Superior temporal gyrus (tissue), 1 donor: Measurements from ENCODE around the gene PAM.

Experiments
- DNase-seq: peaks from one replicate; pipeline ENCODE4 v3.0.0-alpha.2; 2016; ENCODE audit errors: extremely low spot score

The PAM gene

GRCh38 chr5:102933721-102934459 lies 178.8 kb downstream of the PAM start:
- DNase-seq, result no peak

DNA sequence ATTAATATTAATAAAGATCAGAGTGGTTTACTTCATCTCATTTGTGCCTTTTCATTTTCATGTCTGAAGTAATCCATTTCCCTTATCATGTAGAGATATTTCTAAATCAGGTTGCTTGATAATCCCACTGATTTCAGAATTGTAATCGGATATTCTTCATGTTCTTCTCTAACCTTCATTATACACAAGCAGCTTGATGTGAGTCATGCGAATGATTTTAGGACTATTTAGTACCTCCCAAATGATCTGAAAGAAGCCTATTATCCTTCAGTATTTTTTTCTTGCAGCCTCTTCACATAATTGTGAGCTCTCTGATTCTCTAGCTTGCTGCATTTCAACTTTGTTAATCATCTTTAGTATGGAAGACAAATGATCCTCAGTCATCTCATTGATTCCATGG lies 182.8 kb downstream of the PAM start:
- DNase-seq, result no peak

DNA sequence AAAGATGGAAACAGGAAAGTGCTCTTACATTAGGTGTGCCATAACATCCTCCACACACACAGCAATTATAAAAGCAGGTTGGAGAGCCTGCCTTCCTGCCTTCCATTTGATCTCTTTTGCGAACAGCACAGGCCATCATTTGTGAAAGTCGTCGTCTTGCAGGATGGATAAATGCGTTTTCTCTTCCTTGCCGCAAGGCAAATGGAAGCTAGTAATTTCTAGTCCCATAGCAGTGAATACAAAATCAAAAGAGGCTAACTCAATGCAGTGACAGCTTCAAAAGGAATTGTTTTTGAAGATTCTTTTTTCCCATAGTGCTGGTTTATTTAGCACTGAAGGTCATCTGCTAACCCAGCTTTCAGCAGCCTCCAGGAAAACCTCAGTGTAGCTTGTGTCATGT lies 186.0 kb downstream of the PAM start:
- no peak for DNase-seq

DNA sequence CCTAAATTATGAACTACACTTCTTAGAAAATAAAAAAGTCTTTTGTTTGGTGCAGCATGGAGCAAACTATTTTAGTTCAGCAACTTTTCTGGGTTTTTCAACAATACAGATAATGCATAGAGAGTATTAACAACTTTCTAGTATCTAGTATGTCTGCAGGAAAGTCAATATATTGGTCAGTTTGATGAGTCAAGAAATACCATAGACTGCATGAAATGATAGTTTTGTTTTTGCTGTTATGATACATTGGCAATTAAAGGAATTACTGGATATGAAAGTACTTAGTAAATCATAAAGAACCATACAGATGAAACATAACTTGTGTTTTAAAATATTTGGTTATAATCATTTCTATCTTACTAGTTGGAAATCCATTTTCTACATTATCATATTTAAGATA lies 191.3 kb downstream of the PAM start:
- DNase-seq, result no peak

DNA sequence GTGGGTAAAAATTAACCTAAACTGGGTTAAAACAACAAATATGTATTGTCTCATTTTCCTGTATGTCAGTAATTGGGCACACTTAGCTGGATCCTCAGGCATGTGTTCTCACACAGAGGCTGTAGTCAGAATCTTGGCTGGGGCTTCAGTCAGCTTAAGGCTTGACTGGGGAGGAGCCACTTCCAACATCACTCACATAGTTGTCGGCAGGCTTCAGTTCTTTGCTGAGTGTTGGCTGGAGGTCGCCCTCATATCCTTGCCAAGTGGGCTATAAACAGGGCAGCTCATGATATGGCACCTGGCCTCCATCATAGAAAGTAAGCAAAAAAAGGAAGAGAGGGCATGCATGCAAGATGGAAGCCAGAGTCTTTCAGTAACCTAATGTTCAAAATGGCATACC lies 191.9 kb downstream of the PAM start:
- DNase-seq, result no peak

- no peak for DNase-seq
Measured at GRCh38 chr5:102955488-102955887, 200.4 kb downstream of the PAM start.

DNA sequence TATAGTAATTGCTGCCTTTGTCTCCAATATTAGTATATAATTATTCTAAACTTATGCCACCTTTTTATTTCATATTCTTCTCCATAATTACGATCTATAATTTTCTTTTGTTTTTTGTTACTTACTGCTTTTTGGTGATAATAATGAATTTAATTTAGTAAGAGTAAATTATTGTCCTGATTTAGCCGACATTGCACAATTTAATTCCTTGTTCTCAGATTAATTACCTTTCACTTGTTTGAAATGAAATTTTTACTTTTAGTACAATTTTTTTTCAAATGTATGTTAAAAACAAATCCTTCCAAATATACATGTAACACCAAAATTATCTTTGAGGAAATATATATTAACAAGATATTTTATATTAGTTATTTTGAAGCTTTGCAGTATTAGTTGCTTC lies 201.5 kb downstream of the PAM start:
- no peak for DNase-seq

- no peak for DNase-seq
Measured at GRCh38 chr5:102957141-102957540, 202.0 kb downstream of the PAM start.

GRCh38 chr5:102958481-102959011 lies 203.4 kb downstream of the PAM start:
- no peak for DNase-seq

GRCh38 chr5:102959055-102959454 lies 203.9 kb downstream of the PAM start:
- peak; percentile 46 for DNase-seq

DNA sequence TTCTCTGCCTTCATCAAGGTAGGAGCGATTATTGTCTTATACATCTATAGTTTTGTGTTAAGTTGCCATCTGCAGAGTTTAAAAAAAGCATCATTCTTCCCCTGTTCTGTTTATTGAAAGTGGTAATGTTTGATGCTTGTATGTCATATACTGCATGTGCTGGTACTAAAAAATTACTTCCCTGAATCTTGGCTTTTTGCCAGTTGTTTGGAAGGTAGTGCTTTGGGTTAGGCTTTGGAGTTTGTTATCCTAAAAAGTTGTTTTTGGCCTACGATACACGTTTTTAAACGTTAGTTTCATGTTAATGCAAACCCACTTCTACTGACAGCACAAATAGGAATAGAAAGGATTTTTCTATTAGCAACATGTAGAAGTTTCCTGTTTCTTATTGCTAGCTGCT lies 206.6 kb downstream of the PAM start:
- no peak for DNase-seq

- DNase-seq, result no peak
Measured at GRCh38 chr5:102965653-102966052, 210.5 kb downstream of the PAM start.

DNA sequence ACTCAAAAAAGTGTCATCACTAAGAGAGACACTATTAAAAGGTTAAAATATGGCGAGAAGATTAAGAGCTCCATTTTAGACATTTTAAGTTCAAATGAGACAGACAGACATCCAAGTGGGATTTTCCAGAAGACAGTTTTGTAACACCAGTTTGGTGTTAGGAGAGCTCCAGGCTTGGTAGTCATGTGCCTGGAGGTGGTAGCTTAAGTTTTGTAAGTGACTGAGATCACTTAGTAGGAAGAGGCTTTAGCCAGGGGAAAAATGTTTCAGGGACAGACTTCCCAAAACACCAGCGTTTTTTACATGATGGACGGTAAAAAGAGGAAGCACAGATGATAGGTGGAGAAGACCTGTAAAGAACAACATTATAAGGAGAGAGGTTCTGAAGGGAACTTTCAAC lies 214.5 kb downstream of the PAM start:
- DNase-seq, result no peak

DNA sequence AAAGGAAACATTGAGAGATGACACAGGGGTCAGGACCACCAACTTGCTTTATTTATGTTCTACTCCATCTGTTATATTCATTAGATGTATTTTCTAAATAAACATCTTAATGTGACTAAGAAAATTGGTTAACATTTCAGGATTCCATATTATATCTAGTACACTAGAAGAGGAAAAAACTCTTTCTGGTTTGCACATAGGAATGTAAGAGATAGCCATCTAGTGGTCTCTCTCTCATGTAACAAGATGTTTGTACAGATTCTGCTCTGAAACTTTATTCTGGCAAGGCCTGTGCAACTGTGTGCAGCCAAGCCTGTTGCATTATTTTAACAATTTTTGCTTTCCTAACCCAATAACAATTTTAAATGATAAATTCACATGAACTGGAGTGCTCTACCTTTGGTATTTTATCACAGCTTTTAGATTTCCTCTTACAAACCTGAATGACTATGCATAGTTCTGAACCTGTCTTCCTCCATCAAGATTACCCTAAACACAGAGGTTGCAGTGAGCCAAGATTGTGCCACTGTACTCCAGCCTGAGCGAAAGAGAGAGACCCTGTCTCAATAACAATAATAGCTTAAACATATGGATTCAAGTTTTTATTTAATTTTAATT lies 216.7 kb downstream of the PAM start:
- DNase-seq, result peak; percentile 75

GRCh38 chr5:102974177-102974576 lies 219.1 kb downstream of the PAM start:
- DNase-seq, result no peak

DNA sequence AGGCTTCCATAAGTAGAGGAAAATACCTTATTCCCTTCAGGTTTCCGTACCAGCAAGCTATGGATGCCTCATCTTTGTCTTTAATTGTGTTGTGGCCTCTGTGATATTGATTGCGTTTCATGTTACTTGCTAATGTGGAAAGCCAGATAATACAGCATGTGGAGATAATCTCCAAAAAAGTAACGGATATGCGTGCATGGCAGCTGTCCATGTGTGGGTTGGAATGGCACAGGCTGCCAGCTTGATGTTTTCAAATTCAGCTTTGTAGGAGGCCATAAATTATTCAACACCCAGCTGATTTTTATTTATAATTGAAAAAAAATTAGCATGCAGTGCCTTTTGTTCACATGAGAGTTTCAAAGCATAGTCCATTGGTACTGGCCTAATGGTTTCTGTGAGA lies 219.9 kb downstream of the PAM start:
- DNase-seq, result peak; percentile 58

DNA sequence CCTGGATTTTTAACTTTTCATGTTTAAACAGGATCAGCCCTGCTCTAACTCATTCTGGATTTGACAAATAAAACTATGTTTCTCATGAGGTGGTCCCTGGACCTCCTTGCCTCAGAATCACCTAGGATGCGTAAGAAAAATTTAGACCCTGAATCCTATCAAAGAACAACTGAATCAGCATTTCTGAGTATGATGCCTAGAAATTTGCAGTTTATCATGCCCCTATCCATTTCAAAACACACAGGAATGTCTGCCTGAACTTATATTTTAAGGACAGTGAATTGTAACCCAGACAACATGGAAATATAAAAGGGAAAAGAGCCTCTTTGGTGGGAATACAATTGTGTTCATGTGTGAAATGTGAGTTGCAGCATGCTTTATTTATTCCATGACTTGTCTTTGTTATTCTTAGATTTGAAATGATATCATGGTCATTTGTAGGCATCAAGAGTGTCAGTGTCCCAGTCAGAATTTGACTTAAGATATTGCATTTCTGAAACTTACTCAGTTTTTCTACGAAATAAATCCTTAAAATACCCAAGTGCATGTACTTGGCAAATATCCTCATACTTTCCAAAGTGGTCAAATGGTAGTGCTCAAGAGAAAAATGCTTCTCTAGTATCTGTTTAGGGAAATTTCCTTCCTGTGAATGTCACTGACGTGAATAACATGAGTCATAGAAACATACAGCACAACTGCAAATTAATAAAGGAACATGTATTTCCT lies 220.5 kb downstream of the PAM start:
- DNase-seq, result no peak

- DNase-seq, result no peak
Measured at GRCh38 chr5:102981957-102982635, 227.0 kb downstream of the PAM start.

DNA sequence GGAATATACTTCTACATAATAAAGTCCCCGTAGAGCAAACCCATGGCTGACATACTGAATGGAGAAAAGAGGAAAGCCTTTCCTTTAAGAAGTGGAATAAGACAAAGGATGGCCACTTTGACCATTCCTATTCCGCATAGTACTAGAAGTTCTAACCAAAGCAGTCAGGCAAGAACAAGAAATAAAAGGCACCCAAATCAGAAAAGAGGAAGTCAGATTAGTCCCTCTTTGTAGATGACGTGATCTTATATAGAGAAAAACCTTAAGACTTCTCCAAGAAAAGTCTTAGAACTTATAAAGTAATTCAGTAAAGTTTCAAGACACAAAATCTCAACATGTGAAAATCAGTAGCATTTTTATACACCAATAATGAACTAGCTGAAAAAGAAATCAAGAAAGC lies 231.0 kb downstream of the PAM start:
- DNase-seq, result no peak

- no peak for DNase-seq
Measured at GRCh38 chr5:102988459-102988858, 233.4 kb downstream of the PAM start.

- DNase-seq, result no peak
Measured at GRCh38 chr5:102991802-102992201, 236.7 kb downstream of the PAM start.

GRCh38 chr5:102996011-102996575 lies 241.0 kb downstream of the PAM start:
- DNase-seq, result no peak
